GM19463 (cell line): ENCODE measurements around the gene GK2.

ENCODE experiments used
- ATAC-seq: cut with Tn5 transposase; IDR thresholded peaks from one replicate; pipeline ENCODE4 v1.9.1; 2021; ENCODE audit warnings: mild to moderate bottlenecking, moderate library complexity; ENCODE audit not compliant: unreplicated experiment

The GK2 gene

DNA sequence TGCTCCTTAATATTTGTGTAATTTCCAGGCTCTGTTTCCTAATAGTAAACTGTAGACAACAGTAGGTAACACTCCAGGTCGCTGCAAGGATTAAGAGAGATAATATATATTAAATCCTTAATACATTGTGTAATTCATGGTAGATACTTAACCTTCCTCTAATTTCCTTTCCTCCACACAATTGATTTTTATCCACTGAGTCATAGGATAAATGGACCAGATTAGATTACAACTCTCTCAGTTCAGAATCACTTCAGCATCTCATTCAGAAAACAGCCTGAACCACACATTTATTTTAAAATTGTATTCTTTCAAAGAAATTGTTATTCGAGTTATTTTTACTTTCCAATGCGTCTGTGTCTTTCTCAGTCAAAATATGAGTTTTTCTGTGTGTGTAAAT, 17.1 kb downstream of the GK2 start:
- ATAC-seq = no peak

DNA sequence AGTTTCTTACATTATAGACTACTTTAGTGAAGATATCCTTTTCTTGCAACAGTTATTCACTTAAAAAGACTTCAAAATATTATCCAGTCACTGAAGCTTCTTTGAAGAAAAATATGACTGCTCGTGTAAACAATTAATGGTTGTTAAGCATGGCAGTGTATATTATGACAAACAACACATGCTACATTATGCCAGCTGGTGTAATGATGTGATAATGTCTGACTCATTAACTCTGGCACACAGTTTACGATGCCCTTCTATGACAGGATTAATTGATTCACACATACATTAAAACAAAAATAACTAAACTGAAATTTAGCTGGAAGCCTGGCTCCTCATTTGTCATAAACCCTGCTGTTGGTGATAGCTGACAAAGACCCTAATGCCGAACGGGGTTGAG, 22.4 kb downstream of the GK2 start:
- no peak for ATAC-seq

DNA sequence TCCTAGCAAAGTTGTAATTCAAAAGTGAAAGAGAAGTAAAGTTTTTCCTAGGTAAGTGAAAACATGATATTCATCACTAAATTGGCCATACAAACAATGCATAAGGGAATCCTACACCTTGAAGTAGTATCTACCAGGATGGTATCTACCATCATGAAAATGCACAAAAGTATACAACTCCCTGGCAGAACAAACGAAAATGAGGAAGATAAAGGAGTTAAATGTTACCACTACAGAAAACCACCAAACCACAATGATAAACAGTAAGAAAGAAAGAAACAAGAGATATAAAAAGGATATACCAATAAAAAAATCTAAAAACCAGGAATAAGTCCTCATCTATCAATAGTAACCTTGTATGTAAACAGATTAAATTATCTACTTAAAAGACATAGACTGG, 26.9 kb downstream of the GK2 start:
- ATAC-seq = no peak

DNA sequence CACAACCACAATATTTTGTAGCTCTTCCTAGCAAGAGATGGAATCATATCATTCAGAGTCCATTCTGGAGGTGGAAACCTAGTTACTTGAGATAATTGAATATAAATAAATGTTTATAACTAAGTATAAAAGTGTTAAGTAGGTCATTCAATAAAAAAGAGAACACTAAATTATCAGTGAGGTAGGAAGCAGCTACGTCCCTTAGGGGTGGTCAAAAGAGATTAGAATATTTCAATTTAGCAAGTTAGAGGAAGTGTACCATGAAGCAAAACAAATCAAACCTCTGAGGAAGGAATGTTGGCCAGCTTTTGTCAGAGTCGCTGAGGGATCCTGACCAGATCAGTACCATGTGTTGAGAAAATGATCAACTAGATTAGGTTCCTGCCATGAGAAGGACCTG, 38.0 kb downstream of the GK2 start:
- no peak for ATAC-seq

DNA sequence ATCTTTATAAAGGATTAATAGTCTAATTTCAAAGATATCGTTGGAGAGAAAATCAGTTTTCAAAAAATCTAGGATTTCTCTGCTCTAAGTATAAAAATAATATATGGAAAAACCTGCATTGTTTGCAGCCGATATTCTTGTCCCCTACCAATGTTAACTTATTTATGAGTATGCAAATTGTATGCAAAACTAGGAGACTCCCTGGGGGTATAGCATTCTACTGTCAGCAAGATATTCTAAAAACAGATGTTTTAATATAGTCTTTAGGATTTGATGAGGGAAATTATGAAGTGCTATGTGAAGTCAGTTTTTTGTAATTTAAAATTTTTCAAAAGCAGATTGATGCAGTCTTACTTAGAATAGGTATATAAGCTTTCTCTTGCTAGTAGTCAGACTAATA, 40.9 kb downstream of the GK2 start:
- no peak for ATAC-seq

DNA sequence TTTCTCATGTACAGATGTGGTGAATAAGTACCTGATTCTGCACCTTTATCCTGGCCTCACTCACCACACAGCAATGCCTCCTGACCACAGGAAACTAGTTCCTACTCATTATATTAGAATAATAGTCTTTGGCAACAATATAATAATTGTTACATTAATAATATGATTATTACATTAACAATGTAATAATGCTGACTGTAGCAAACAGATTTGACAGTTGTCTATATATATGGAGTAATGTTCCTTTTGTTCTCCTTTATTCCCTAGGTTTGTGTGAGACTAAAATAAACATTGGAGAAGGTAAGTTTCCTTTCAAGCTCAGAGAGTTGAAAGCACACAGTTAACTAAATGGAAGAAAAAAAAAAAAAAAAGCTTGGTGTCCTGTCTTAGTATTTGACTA, 41.6 kb downstream of the GK2 start:
- ATAC-seq = no peak

DNA sequence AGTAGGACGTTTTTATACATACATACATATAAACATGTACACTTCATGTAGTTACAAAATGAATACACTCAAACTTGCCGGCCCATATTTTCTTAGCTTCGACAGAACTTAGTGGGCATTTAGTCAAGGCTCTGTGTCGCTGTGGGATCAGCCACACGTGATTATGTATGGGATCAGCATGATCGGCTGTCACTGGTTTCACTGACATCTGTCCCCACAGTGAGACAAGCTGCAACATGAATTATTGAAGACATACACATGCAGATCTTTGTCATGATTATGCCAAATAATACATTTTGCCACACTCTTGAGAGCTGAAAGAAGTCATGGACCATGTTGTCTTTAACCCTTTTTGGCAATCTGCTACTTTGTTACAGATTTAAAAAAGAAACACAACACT, 44.0 kb downstream of the GK2 start:
- no peak for ATAC-seq

DNA sequence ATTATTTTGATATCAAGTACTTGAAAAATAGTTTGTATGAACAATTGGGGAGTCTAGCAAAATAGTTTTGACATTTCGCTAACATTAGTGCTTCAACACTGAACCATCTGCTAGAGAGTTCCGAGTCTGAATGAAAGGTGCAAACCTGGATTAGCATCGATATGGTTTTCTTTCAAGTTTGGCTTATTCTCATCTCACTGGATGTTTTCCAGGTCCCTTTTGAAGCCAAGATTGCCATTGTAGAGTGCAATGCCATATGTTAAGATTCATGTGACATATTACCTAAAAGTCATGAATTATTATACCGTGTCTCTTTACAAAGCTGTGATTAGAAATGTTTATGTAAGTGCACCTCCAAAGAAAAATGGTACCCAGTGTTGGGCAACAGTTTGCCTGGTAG, 45.4 kb downstream of the GK2 start:
- no peak for ATAC-seq

DNA sequence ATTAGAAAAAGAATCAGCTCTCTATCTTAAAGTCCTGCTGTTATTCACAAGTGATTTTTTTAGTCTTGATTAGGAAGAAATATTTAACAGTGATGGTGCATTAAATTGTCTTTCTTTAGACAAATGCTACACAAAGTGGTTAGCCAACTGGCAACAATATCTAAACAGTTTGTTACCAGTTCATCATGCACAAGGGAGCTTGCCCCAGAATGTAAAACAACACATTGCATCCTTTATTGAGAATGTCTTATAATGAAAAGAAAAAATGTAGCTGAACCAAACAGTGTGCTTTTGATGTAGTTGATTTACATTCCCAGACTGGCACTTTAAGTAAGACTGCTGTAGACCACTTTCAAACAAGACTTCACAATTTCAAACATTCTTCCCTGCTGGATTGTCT, 48.0 kb downstream of the GK2 start:
- no peak for ATAC-seq

DNA sequence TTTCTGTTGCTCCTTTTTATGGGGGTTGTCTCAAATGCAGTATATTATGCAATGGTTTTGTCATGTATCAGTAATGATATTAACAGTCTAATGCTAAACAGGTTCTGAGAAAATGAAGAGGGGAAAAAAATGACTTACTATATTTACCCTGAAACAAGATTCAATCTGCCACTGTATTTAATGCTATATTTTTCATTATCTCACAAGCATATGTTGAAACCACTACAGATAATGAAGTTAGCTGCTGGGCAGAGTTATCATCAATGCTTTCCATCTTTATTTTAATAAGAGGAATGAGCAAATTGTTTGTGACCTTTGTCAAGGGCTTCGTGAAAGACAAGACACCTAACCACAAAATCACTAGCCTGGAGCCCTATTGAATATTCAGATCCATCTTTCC, 49.6 kb downstream of the GK2 start:
- no peak for ATAC-seq

DNA sequence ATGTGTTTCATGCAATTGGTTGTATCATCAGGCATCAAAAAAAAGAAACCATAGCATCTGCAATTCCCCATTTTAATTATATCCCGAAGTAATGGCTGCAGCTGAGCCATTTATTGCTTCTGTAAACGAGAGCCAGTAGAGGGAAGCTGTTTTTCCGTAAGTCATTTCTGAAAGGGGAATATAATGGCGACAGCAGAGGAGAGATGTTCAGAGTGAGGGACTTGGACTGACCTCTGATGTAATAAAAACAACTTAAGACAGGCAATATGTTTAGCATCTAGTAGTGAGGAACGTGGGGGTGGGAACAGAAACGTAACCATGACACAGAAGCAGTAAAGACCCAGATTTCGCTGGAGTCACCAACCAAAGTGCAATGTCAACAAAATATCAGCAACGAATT, 50.7 kb downstream of the GK2 start:
- no peak for ATAC-seq
